Panc1 (cell line): ENCODE measurements around the gene GAD1.

Source experiments
- POLR2AphosphoS5 ChIP-seq: IDR thresholded peaks from 2 replicates; pipeline ENCODE4 v1.6.1; 2012; ENCODE audit warnings: mild to moderate bottlenecking, low read depth, low read length, moderate library complexity
- SIN3A ChIP-seq: IDR thresholded peaks from 2 replicates; pipeline ENCODE4 v1.6.1; 2012; ENCODE audit warnings: low read depth, mild to moderate bottlenecking, low read length, moderate library complexity, borderline replicate concordance; ENCODE audit not compliant: insufficient read depth
- TF ChIP-seq, protein P1 (sequence below): fragments of 450-650 bp; IDR thresholded peaks from 2 replicates; pipeline ENCODE4 v1.5.1; 2017; ENCODE audit warnings: mild to moderate bottlenecking
- TF ChIP-seq, protein P2 (sequence below), 2 experiments: IDR thresholded peaks; 2 replicates each; pipeline ENCODE4 v1.6.1; 2011 to 2012; ENCODE audit warnings: low read depth in 2 of 2, control low read depth in 1 of 2, low read length in 1 of 2, mild to moderate bottlenecking in 1 of 2, moderate library complexity in 1 of 2; ENCODE audit not compliant: insufficient read depth in 1 of 2

- TF ChIP-seq, protein P1, sequence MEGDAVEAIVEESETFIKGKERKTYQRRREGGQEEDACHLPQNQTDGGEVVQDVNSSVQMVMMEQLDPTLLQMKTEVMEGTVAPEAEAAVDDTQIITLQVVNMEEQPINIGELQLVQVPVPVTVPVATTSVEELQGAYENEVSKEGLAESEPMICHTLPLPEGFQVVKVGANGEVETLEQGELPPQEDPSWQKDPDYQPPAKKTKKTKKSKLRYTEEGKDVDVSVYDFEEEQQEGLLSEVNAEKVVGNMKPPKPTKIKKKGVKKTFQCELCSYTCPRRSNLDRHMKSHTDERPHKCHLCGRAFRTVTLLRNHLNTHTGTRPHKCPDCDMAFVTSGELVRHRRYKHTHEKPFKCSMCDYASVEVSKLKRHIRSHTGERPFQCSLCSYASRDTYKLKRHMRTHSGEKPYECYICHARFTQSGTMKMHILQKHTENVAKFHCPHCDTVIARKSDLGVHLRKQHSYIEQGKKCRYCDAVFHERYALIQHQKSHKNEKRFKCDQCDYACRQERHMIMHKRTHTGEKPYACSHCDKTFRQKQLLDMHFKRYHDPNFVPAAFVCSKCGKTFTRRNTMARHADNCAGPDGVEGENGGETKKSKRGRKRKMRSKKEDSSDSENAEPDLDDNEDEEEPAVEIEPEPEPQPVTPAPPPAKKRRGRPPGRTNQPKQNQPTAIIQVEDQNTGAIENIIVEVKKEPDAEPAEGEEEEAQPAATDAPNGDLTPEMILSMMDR, result no peak
- TF ChIP-seq POLR2AphosphoS5, result no peak
- TF ChIP-seq, protein P2, sequence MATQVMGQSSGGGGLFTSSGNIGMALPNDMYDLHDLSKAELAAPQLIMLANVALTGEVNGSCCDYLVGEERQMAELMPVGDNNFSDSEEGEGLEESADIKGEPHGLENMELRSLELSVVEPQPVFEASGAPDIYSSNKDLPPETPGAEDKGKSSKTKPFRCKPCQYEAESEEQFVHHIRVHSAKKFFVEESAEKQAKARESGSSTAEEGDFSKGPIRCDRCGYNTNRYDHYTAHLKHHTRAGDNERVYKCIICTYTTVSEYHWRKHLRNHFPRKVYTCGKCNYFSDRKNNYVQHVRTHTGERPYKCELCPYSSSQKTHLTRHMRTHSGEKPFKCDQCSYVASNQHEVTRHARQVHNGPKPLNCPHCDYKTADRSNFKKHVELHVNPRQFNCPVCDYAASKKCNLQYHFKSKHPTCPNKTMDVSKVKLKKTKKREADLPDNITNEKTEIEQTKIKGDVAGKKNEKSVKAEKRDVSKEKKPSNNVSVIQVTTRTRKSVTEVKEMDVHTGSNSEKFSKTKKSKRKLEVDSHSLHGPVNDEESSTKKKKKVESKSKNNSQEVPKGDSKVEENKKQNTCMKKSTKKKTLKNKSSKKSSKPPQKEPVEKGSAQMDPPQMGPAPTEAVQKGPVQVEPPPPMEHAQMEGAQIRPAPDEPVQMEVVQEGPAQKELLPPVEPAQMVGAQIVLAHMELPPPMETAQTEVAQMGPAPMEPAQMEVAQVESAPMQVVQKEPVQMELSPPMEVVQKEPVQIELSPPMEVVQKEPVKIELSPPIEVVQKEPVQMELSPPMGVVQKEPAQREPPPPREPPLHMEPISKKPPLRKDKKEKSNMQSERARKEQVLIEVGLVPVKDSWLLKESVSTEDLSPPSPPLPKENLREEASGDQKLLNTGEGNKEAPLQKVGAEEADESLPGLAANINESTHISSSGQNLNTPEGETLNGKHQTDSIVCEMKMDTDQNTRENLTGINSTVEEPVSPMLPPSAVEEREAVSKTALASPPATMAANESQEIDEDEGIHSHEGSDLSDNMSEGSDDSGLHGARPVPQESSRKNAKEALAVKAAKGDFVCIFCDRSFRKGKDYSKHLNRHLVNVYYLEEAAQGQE (IDR thresholded peaks at IDR 0.05; ENCODE audit: insufficient read depth in 1 of 2, low read depth in 2 of 2, low read length in 1 of 2), result no peak
- TF ChIP-seq SIN3A, result no peak
Measured at GRCh38 chr2:170779304-170779703, 37.4 kb upstream of the GAD1 start.
